GM21367 (cell line): ENCODE measurements around the gene CERS4.
"Not testable (repeated sequence)": the region's sequence is repeated elsewhere in the genome, so short reads cannot be mapped to it uniquely, and the experiment has no call there.

ENCODE experiments used
- ATAC-seq: cut with Tn5 transposase; IDR thresholded peaks from one replicate; pipeline ENCODE4 v1.9.1; 2021; ENCODE audit not compliant: unreplicated experiment

The CERS4 gene

DNA sequence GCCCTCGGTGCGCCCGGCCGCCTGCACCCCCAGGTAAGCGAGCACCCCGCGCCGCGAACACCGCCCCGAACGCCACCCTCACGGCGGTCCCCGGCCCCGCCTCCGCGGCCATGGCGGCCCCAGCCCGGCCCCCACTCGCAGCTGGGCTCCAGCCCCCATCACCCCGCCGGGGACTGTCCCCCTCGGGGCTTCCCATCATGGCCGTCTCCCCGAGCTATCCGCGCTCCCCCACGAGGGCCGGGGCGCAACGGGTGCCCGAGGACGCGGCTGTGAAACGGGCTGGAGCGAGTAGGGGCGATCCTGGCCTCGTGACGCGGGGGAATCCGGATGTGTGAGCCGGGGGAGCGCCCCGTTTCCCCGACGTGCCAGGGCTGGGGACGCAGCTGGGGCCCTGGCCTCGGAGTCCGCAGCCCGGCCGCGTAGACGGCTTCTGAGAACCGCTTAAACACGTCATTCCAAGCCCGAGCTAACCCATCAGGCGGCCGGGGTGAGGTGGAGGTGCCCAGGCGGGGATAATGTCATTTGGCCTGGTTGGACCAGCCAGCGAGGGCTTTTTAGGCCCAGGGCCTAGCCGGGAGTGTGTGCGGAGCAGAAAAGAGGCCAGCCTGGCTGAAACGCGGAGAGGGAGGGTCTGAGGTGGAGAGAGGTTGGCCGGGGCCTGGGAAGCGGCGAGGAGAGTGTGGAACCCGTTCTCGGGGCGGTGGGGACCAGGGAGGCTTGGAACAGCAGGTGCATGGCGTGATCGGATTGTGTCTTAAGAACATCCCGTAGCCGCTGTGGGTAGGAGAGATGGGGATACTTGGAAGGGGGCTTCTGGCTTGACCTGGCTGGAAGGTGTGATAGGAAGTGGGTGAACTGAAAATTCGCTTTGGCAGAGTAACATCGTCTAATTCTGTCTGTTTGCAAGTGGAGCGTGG is 550 bp downstream of the CERS4 start:
- ATAC-seq, result peak; percentile 52

DNA sequence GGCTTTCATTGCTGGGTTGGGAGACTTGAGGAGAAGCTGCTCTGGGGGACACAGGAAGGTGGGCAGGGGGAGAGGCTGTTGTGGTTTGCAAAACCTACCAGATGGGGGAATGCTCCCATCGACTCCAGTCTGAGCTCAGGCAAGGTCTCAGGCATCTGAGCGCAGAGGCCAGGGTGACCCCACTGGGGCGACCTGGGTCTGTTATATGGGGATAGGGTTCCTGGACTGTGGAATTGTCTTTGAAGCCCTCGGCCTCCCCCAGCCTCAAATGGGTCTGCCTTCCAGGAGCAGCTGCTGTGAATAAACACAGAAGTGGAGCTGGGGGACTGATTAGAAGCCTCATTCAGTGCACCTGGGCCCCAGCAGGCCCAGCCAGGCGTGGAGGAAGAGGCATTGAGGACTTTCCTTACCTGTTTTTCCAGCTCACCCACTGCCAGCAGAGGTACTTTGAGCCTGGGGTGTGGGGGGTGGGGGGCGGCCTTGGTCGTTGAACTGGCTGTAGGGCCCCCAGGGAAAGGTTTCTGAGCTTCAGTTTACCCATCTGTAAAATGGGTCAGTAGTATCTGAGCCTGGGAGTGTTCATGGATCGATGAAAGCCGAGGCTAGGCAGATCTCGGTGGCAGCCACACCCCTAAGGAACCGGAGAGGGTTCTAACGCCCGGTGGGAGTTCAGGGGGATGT is 1.4 kb downstream of the CERS4 start:
- no peak for ATAC-seq

DNA sequence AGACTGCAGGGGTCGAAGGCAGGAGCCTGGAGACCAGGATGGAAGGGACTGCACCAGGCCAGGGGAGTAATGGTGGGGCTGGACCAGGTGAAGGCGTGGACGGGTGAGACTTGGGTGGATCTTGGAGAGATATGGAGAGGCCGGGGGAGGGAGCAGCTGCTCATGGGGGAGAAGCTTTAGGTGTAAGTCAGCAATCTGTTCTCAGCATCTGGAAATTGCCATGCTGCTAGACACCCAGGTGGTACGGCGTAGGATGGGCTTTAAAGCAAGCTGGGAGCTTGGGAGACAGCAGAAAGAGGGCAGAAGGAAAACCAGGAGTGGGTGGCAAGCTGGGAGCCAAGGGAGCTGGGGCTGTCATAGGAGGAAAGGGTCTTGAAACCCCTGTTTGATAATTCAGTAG is 3.0 kb downstream of the CERS4 start:
- no peak for ATAC-seq

DNA sequence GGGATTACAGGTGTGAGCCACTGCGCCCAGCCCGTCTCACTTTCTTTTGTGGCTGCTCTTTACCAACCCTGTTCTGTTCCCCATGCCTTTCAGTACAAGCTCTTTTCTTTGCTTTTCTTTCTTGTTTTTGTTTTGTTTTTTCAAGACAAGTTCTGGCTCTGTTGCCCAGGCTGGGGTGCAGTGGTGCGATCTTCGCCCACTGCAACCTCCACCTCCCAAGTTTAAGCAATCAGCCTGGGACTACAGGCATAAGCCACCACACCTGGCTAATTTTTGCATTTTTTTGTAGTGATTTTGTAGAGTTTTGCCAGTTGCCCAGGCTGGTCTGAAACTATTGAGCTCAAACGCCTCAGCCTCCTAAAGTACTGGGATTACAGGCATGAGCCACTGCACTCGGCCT is 3.7 kb downstream of the CERS4 start:
- no peak for ATAC-seq

DNA sequence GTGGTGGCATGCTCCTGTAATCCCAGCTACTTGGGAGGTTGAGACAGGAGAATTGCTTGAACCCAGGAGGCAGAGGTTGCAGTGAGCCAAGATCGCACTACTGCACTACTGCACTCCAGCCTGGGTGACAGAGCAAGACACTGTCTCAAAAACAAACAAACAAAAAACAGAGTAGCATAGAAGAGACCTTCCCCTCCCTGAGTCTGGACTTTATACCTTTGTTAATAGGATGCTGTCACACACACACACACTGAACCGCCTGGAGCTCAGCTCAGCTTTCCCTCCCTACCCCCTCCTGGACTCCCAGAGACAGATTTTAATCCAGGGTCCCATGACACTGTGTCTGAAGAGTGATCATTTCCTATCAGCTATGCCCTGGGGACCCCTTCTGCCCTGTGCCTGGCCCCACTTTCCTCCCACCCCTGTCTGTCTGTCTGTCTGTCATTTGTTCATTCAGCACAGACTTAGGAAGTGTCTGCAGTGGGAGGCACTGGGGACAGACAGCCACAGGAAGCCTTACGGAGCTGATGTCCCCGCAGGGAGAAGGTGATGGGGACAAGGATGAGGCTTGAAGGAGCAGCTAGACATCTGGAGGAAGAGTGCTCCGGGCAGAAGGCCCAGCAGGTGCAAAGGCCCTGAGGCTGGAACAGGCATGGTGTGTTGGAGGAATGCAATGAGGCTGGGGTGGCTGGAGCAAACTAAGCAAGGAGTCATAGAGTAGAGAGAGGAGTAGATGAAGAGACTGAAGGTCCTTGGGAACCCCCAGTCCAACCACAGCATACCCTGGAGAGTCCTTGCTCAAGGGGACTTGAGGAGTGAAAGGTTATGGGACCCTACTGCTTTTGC is 4.9 kb downstream of the CERS4 start:
- no peak for ATAC-seq

DNA sequence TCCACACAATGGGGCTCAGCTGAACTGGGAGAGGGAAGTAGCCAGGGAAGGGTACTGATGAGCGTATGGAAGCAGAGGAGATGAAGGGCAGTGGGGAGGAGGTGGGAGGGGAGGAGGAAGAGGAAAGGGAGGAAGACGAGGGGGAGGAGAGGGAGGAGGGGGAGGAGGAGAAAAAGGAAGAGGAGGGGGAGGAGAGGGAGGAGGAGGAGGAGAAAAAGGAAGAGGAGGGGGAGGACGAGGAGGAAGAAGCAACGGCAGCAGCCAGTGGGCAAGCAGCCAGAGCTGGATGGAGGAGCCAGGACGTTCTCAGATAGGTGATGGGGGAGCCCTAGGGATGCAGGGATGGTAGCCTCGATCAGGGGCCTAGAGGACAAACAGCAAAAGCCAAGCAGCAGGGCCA is 5.6 kb downstream of the CERS4 start:
- ATAC-seq, result no peak

DNA sequence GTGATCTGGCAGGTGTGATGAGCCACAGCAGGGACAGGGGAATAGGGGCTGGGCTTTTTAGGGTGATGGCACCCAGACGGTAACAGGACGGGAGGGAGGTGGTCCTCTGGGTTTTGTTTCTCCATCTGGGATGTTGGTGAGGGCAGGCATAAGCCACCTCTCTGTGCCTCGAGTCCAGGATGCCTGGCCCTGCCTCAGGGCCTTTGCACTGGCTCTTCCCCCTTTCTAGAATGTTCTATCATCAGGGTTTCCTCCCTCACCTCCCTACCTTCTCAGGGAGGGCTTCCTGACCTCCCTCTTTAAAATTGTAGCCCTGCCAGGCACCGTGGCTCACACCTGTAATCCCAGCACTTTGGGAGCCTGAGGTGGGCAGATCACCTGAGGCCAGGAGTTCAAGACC is 6.6 kb downstream of the CERS4 start:
- ATAC-seq, result no peak

DNA sequence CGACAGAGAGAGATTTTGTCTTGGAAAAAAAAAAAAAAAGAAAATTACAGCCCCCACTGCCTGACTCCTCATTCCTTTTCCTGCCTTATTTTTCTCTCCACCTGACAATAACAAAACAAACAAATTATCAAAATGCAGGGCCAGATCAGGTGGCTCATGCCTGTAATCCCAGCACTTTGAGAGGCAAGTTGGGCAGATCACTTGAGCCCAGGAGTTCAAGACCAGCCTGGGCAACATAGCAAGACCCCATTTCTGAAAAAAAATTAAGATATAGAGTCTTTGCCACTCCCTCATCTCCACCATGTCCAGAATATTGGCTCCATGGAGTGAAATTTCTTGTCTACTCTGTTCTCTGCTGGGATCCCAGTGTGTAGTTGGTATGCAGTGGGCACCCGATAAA is 7.2 kb downstream of the CERS4 start:
- ATAC-seq, result no peak

DNA sequence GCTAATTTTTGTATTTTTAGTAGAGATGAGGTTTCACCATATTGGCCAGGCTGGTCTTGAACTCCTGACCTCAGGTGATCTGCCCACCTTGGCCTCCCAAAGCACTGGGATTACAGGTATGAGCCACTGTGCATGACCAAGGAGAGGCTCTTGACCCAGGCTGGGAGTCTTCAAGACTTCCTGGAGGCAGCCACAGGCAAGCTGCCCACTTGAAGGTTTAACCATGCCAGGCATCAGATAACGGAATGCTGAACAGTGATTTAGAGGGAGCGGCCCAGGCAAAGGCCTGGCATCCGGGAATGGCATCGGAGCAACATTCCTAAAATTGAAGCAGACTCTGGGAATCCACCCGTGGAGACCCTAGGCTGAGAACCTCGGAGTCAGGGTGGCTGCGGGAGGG is 9.0 kb downstream of the CERS4 start:
- not testable (repeated sequence) for ATAC-seq

DNA sequence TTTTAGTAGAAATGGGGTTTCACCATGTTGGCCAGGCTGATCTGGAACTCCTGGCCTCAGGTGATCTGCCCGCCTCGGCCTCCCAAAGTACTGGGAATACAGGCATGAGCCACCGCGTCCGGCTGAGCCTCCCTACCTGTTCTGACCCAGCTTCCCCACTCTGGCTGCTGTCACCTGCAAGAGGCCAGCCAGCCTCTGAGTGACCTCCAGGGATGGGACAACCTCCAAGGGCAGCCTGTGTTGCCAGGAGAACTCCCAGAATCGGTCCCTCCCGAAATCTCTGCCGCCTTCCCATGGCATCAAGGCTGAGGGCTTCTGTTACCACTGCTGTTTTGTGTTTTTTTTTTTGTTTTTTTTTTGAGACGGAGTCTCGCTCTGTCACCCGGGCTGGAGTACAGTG is 11.3 kb downstream of the CERS4 start:
- no peak for ATAC-seq

DNA sequence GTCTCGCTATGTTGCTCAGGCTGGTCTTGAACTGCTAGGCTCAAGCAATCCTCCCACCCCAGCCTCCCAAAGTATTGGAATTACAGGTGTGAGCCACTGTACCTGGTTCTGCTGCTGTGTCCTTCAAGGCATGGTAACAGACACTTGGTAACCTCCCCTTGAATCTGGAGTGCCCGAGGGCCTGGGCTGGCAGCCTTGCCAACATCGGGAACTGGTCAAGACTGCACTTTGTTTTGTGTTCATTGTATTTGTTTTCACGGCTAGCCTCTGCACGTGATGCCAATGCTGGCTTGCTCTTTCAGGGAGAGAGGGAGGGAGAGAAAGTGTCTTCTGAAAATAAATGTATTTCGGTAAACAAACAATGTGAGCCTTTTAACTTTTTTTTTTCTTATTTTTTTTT is 12.0 kb downstream of the CERS4 start:
- ATAC-seq, result no peak

DNA sequence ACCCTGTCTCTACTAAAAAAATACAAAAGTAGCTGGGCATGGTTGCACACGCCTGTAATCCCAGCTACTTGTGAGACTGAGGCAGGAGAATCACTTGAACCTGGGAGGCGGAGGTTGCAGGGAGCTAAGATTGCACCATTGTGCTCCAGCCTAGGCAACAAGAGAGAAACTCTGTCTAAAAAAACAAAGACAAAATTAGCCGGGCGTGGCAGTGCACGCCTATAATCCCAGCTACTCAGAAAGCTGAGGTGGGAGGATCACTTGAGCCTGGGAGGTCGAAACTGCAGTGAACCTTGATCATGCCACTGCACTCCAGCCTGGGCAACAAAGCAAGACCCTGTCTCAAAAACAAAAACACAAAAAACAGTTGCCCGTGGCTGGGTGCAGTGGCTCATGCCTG is 14.3 kb downstream of the CERS4 start:
- not testable (repeated sequence) for ATAC-seq

DNA sequence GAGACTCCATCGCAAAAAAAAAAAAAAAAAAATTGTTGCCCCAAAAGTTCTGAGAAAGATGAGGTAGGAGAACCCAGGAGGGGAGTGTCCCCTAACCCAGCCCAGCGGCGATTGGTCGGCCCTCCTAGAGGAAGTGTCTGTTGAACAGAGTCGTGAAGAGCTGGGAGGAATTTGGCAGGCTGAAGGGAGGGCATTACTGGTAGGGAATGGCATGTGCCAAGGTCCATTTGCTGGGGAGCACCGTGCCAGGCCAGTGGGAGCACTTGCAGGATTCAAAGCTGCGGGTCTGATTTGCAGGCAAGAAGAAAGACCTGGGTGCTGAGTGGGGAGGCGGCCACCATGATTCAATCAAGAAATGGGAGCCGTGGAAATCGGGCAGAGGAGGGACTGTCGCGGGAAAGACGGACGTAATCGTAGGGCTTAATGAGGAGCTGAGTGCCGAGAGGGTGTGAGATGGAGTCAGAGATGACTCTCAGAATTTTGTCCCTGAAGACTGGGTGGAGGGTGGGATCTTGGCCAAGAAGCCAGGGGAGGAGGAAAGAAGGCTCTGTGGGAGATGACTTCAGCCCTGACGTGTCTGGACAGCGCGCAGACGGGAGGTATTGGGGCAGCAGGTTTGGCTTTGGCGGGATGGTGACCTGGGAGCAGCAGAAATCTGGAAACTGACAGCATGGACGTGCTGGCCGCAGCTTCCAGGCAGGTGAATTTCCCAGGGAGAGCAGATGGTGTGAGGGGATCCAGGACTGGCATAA is 15.4 kb downstream of the CERS4 start:
- ATAC-seq, result no peak

DNA sequence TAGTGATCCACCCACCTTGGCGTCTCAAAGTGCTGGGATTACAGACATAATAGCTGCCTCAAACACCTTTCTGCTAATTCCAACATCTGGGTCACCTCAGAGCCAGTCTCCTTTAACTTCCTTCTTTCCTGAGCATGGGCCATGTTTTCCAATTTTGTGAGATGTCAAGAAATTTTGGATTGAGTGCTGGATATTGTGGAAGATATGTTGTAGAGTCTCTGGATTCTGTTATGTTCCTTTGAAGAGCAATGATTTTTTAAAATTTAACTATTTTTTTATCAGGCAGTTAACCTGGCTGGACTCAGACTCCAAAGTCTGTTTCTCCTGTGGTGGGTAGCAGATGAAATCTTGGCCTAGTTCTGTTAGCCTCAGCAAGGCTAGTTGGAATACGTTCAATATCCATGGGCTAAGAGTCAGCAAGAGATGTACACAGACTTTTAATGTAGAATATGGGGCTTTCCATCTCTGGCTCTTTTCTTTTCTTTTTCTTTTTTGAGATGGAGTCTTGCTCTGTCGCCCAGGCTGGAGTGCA is 22.0 kb downstream of the CERS4 start:
- no peak for ATAC-seq

DNA sequence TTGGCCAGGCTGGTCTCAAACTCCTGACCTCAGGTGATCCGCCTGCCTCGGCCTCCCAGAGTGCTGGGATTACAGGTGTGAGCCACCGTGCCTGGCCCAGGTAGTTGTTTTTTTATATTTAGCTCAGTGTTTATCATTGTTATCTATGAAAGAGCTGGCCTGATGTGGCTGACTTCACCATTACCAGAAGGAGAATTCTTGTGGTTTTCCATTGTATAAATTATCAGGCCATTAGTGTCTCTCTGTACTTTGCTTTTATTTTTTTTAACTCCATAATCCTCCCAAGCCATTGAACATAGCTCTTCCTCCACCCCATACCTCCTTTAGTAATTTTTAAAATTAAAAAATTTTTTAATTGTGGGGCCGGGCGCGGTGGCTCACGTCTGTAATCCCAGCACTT is 24.2 kb downstream of the CERS4 start:
- ATAC-seq, result no peak

DNA sequence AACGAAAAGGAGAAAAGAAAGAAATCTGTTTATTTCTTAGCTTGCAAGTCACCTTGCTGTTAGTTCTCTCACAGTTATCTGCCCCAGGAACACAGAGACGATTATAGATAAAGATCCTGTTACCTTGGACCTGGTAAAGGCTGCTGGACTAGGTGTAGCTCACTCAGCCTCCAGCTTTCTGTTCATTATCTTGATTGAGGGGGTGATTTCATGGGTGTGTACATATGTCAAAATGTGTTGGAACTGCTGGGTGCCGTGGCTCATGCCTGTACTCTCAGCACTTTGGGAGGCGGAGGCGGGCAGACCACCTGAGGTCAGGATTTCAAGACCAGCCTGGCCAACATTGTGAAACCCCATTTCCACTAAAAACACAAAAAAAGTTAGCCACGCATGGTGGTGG is 27.9 kb downstream of the CERS4 start:
- ATAC-seq, result no peak

DNA sequence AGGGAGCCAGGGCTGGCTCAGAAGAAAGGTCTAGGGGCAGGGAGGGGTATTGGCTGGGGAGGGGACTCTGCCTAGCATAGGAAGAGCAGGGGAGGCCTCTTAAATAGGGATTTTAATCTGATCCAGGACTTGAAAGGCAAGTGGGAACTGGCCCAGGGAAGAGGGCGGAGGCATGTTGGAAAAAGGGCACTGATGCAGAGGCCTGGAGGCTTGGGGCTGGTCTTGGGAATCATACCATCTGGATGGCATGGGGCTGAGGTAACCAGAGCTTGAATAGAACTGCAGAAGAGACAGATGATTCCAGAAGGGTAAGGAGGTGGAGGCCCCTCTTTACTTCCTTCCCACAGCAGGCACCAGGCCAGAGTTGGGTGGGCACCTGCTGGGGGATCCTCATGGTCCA is 29.1 kb downstream of the CERS4 start:
- ATAC-seq, result no peak

DNA sequence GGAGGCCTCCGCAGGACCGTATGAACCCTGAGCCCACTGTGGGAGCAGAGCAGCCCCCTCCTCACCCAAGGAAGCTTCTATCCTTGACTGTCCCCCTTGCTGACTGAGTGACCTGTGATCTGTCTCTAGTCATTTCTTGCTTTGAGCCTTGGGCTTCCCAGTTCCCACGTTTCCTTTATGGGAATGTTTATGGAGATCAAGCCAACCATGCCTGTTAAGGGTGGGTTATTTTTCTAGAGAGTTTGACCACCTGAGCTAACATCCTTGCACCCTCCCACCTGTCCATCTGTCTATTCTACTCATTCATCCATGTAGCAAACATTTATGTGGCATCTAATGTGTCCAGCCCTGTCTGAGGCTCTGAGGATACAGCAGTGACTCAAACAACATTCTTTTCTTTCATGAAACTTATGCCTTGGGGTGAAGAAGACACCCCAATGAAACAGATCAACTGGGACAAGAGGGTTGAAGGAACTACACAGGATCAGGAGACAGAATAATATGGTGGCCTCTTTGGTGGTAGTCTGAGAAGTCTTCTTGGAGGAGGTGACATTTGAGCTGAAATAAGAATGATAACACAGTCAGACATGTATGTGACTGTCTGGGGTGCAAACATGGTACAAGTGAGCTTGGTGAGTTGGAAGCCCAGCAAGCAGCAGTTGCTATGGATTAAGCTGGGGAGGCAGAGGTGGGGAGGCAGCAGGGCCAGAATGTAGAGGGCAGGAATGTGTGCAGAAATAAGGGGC is 30.5 kb downstream of the CERS4 start:
- ATAC-seq, result no peak

DNA sequence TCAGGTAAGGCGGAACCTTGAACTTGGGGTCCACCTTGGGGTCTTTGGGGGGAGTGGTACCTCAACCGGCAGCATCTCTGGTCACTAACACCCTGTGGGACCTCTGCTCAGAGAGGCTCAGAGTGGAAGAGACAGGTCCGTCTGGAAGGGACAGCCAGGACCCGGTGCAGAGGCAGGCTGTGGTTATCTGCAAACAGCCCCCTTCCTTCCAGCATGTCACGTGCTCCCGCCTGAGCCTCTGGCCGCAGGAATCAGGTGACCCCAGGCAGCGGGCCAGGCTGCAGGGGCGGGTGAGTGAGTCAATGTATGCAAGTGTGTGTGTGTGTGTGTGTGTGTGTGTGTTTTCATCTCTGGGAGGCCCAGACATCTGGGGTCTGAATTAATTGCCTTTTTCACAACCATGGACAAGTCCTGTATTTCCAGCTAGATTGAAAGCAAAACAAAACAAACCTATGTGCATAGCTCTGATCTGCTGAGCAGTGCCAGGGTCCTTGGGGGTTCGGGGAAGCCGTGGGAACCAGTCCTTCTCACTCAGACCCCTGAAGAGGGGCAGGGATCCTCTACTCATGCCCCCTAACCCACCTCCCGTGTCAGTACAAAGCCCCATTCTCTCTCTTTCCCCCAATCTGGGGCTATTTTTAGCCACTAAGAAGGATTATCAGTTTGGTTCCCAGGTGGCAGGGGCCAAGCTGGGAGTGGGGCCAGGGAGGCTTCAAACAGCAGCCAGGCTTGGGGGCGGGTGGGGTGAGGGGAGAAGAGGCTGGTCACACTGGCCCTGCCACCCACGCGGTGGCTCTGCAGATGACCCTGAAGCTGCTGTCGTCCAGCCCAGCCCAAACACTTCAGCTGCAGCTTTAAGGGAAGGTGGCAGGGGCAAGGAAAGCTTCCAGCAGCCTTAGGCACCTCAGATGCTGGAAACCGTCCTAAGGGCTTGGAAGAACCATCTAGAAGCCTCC is 31.4 kb downstream of the CERS4 start:
- ATAC-seq, result no peak
